ENCODE results near the gene CEACAM21. TPM values are rescaled to one million over a fixed set of nuclear protein-coding genes. Genes with fewer than 3 reads are reported as not detected.

The CEACAM21 gene
- total RNA-seq, 1 donor from 2014 or later: not detected

- Histone ChIP-seq H3K36me3 (ENCODE audit: control insufficient read depth, insufficient read depth, low read length) (no peaks in the 10 kb centered on the region), H3K4me3 (ENCODE audit: low read depth, low read length) (no peak overlapping the region), H3K27me3 (ENCODE audit: control insufficient read depth, insufficient read depth, low read length) (peaks cover 26% of the 10 kb centered on the region)
- no peak for TF ChIP-seq CTCF (IDR thresholded peaks at IDR 0.05; ENCODE audit: insufficient read depth, low read length, poor library complexity, severe bottlenecking)
- no peak for DNase-seq (ENCODE audit: low read depth)
Measured at GRCh38 chr19:41564515-41565378, 11.2 kb upstream of the CEACAM21 start.

GRCh38 chr19:41565379-41565720 lies 10.6 kb upstream of the CEACAM21 start:
- no peak for DNase-seq (ENCODE audit: low read depth)
- no peak overlapping the region for H3K4me3 ChIP-seq (ENCODE audit: low read depth, low read length)
- H3K27me3 ChIP-seq (ENCODE audit: control insufficient read depth, insufficient read depth, low read length): peaks cover 29% of the 10 kb centered on the region
- TF ChIP-seq CTCF (IDR thresholded peaks at IDR 0.05; ENCODE audit: insufficient read depth, low read length, poor library complexity, severe bottlenecking): no peak
- H3K36me3 ChIP-seq (ENCODE audit: control insufficient read depth, insufficient read depth, low read length): no peaks in the 10 kb centered on the region

GRCh38 chr19:41566001-41566400 lies 10.0 kb upstream of the CEACAM21 start:
- TF ChIP-seq CTCF (IDR thresholded peaks at IDR 0.05; ENCODE audit: insufficient read depth, low read length, poor library complexity, severe bottlenecking): no peak
- DNase-seq (ENCODE audit: low read depth): no peak
- Histone ChIP-seq H3K27me3 (ENCODE audit: control insufficient read depth, insufficient read depth, low read length) (peaks cover 31% of the 10 kb centered on the region), H3K4me3 (ENCODE audit: low read depth, low read length) (no peak overlapping the region), H3K36me3 (ENCODE audit: control insufficient read depth, insufficient read depth, low read length) (no peaks in the 10 kb centered on the region)

GRCh38 chr19:41569481-41570150 lies 6.3 kb upstream of the CEACAM21 start:
- Histone ChIP-seq H3K4me3 (ENCODE audit: low read depth, low read length) (no peak overlapping the region), H3K27me3 (ENCODE audit: control insufficient read depth, insufficient read depth, low read length) (peaks cover 18% of the 10 kb centered on the region), H3K36me3 (ENCODE audit: control insufficient read depth, insufficient read depth, low read length) (no peaks in the 10 kb centered on the region)
- no peak for TF ChIP-seq CTCF (IDR thresholded peaks at IDR 0.05; ENCODE audit: insufficient read depth, low read length, poor library complexity, severe bottlenecking)
- DNase-seq (ENCODE audit: low read depth): no peak

GRCh38 chr19:41570179-41570578 lies 5.8 kb upstream of the CEACAM21 start:
- no peak for DNase-seq (ENCODE audit: low read depth)
- no peaks in the 10 kb centered on the region for H3K36me3 ChIP-seq (ENCODE audit: control insufficient read depth, insufficient read depth, low read length)
- no peak overlapping the region for H3K4me3 ChIP-seq (ENCODE audit: low read depth, low read length)
- H3K27me3 ChIP-seq (ENCODE audit: control insufficient read depth, insufficient read depth, low read length): peaks cover 13% of the 10 kb centered on the region
- no peak for TF ChIP-seq CTCF (IDR thresholded peaks at IDR 0.05; ENCODE audit: insufficient read depth, low read length, poor library complexity, severe bottlenecking)
